Measurements from ENCODE around the gene SLC25A38.

DNA sequence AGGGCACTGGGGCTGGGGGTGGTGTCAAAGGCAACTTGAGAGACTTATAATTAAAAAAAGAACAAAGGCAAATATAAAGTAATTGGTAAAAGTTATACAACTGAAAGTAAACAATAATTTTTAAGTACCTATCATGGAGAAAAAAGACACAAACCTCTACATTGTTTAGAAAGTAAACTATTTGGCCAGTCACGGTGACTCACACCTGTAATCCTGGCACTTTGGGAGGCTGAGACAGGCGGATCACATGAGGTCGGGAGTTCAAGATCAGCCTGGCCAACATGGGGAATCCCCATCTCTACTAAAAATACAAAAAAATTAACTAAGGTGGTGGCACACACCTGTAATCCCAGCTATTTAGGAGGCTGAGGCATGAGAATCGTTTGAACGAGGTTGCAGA is 49.2 kb downstream of the SLC25A38 start:
- TF ChIP-seq, protein P1, sequence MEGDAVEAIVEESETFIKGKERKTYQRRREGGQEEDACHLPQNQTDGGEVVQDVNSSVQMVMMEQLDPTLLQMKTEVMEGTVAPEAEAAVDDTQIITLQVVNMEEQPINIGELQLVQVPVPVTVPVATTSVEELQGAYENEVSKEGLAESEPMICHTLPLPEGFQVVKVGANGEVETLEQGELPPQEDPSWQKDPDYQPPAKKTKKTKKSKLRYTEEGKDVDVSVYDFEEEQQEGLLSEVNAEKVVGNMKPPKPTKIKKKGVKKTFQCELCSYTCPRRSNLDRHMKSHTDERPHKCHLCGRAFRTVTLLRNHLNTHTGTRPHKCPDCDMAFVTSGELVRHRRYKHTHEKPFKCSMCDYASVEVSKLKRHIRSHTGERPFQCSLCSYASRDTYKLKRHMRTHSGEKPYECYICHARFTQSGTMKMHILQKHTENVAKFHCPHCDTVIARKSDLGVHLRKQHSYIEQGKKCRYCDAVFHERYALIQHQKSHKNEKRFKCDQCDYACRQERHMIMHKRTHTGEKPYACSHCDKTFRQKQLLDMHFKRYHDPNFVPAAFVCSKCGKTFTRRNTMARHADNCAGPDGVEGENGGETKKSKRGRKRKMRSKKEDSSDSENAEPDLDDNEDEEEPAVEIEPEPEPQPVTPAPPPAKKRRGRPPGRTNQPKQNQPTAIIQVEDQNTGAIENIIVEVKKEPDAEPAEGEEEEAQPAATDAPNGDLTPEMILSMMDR (IDR thresholded peaks at IDR 0.05), result no peak
- TF ChIP-seq POLR2A (IDR thresholded peaks at IDR 0.05), result no peak

Data from esophagus squamous epithelium (tissue), 4 donors.